ENCODE measurements around the gene TAS2R4.
"Not testable (repeated sequence)": the region's sequence is repeated elsewhere in the genome, so short reads cannot be mapped to it uniquely, and the experiment has no call there.

TAS2R4 gene

GRCh38 chr7:141754939-141755338 lies 21.5 kb upstream of the TAS2R4 start:
- DNase-seq, result peak; percentile 20
- H4K8ac ChIP-seq (ENCODE audit: low read length), result no peak overlapping the region
- no peak overlapping the region for H3K4me2 ChIP-seq (ENCODE audit: low read length, poor library complexity, severe bottlenecking)
- H3K36me3 ChIP-seq (ENCODE audit: control insufficient read depth in 1 of 2, insufficient read depth in 2 of 2, low read depth in 1 of 2, low read length in 2 of 2), result peaks cover 39 to 93% of the 10 kb centered on the region in 2 experiments
- H3K9me3 ChIP-seq (ENCODE audit: control insufficient read depth, low read length), result peaks cover 32% of the 10 kb centered on the region
- H3K23ac ChIP-seq (ENCODE audit: low read length in 2 of 2), result no peak overlapping the region
- H3K4me1 ChIP-seq (ENCODE audit: control insufficient read depth, insufficient read depth, low read depth, low read length), result no peaks in the 10 kb centered on the region
- 94% methylated on average over 5 of the region's 6 CpGs for WGBS
- no peak overlapping the region for H2BK120ac ChIP-seq (ENCODE audit: low read depth, low read length)
- no peak overlapping the region for H2BK15ac ChIP-seq (ENCODE audit: low read depth, poor library complexity, severe bottlenecking)
- H3K79me1 ChIP-seq (replicated peaks; ENCODE audit: low read length, poor library complexity, severe bottlenecking), result peaks cover 34% of the 10 kb centered on the region
- H3K4ac ChIP-seq (ENCODE audit: low read depth in 1 of 2, low read length in 2 of 2), result no peak overlapping the region
- H2AFZ ChIP-seq (ENCODE audit: low read depth, low read length), result no peak overlapping the region
- H2BK12ac ChIP-seq (ENCODE audit: low read length in 2 of 2), result no peak overlapping the region
- no peak overlapping the region for H4K91ac ChIP-seq (ENCODE audit: low read length)
- no peak overlapping the region for H2BK5ac ChIP-seq (ENCODE audit: low read depth, low read length, poor library complexity, severe bottlenecking)
- no peak overlapping the region for H2AK5ac ChIP-seq (ENCODE audit: low read length, severe bottlenecking)
- no peak overlapping the region for H3K14ac ChIP-seq (ENCODE audit: low read length in 2 of 2)
- H3K9ac ChIP-seq (ENCODE audit: low read length), result no peak overlapping the region
- H3K27ac ChIP-seq (ENCODE audit: low read length, poor library complexity, severe bottlenecking), result no peak overlapping the region
- no peaks in the 10 kb centered on the region for H3K27me3 ChIP-seq (ENCODE audit: control insufficient read depth in 1 of 2, insufficient read depth in 1 of 2, low read length in 2 of 2)
- H3K4me3 ChIP-seq (ENCODE audit: insufficient read depth in 1 of 2, low read depth in 1 of 2, low read length in 2 of 2), result no peak overlapping the region
- no peak overlapping the region for H3K18ac ChIP-seq (ENCODE audit: low read depth in 1 of 2, low read length in 2 of 2)

GRCh38 chr7:141763797-141764196 lies 12.7 kb upstream of the TAS2R4 start, which contains the start of gene TAS2R3:
Gene TAS2R3 (plus strand): TSS chr7:141764097. CDS start chr7:141764159, 62 bp downstream.
- Histone ChIP-seq H2BK12ac (ENCODE audit: low read length in 2 of 2) (no peak within 1 kb of the TSS), H3K23ac (ENCODE audit: low read length in 2 of 2) (no peak within 1 kb of the TSS), H4K8ac (ENCODE audit: low read length) (no peak within 1 kb of the TSS), H2BK15ac (ENCODE audit: low read depth, poor library complexity, severe bottlenecking) (no peak within 1 kb of the TSS), H3K4me2 (ENCODE audit: low read length, poor library complexity, severe bottlenecking) (no peak within 1 kb of the TSS), H2AK5ac (ENCODE audit: low read length, severe bottlenecking) (no peak within 1 kb of the TSS), H2AFZ (ENCODE audit: low read depth, low read length) (no peak within 1 kb of the TSS), H3K18ac (ENCODE audit: low read depth in 1 of 2, low read length in 2 of 2) (no peak within 1 kb of the TSS), H3K27me3 (ENCODE audit: control insufficient read depth in 1 of 2, insufficient read depth in 1 of 2, low read length in 2 of 2) (no peaks in the 10 kb centered on the region), H3K27ac (ENCODE audit: low read length, poor library complexity, severe bottlenecking) (no peak within 1 kb of the TSS), H3K9me3 (ENCODE audit: control insufficient read depth, low read length) (no peaks in the 10 kb centered on the region), H3K36me3 (ENCODE audit: control insufficient read depth in 1 of 2, insufficient read depth in 2 of 2, low read depth in 1 of 2, low read length in 2 of 2) (peaks cover 16 to 61% of the 10 kb centered on the region in 2 experiments), H3K4ac (ENCODE audit: low read depth in 1 of 2, low read length in 2 of 2) (no peak within 1 kb of the TSS), H3K14ac (ENCODE audit: low read length in 2 of 2) (no peak within 1 kb of the TSS), H3K79me1 (replicated peaks; ENCODE audit: low read length, poor library complexity, severe bottlenecking) (peaks cover 19% of the 10 kb centered on the region), H3K4me1 (ENCODE audit: control insufficient read depth, insufficient read depth, low read depth, low read length) (no peaks in the 10 kb centered on the region), H3K9ac (ENCODE audit: low read length) (no peak within 1 kb of the TSS), H3K4me3 (ENCODE audit: insufficient read depth in 1 of 2, low read depth in 1 of 2, low read length in 2 of 2) (no peak within 1 kb of the TSS), H4K91ac (ENCODE audit: low read length) (no peak within 1 kb of the TSS), H2BK120ac (ENCODE audit: low read depth, low read length) (no peak within 1 kb of the TSS), H2BK5ac (ENCODE audit: low read depth, low read length, poor library complexity, severe bottlenecking) (no peak within 1 kb of the TSS)
- 98% methylated on average over 3 of the region's 3 CpGs for WGBS
- DNase-seq, result no peak

GRCh38 chr7:141770083-141770583 lies 6.3 kb upstream of the TAS2R4 start:
- H3K14ac ChIP-seq (ENCODE audit: low read length in 2 of 2); H3K23ac ChIP-seq (ENCODE audit: low read length in 2 of 2); H3K79me1 ChIP-seq (replicated peaks; ENCODE audit: low read length, poor library complexity, severe bottlenecking); H2BK15ac ChIP-seq (ENCODE audit: low read depth, poor library complexity, severe bottlenecking); H4K8ac ChIP-seq (ENCODE audit: low read length); H3K18ac ChIP-seq (ENCODE audit: low read depth in 1 of 2, low read length in 2 of 2); H3K9me3 ChIP-seq (ENCODE audit: control insufficient read depth, low read length); H2AFZ ChIP-seq (ENCODE audit: low read depth, low read length); H4K91ac ChIP-seq (ENCODE audit: low read length); H3K4ac ChIP-seq (ENCODE audit: low read depth in 1 of 2, low read length in 2 of 2); H3K36me3 ChIP-seq (ENCODE audit: control insufficient read depth in 1 of 2, insufficient read depth in 2 of 2, low read depth in 1 of 2, low read length in 2 of 2); H3K4me1 ChIP-seq (ENCODE audit: control insufficient read depth, insufficient read depth, low read depth, low read length); H3K27me3 ChIP-seq (ENCODE audit: control insufficient read depth in 1 of 2, insufficient read depth in 1 of 2, low read length in 2 of 2); DNase-seq; H2BK120ac ChIP-seq (ENCODE audit: low read depth, low read length); H3K4me2 ChIP-seq (ENCODE audit: low read length, poor library complexity, severe bottlenecking); H2AK5ac ChIP-seq (ENCODE audit: low read length, severe bottlenecking); H2BK5ac ChIP-seq (ENCODE audit: low read depth, low read length, poor library complexity, severe bottlenecking); H2BK12ac ChIP-seq (ENCODE audit: low read length in 2 of 2); H3K9ac ChIP-seq (ENCODE audit: low read length); H3K27ac ChIP-seq (ENCODE audit: low read length, poor library complexity, severe bottlenecking); H3K4me3 ChIP-seq (ENCODE audit: insufficient read depth in 1 of 2, low read depth in 1 of 2, low read length in 2 of 2): not testable (repeated sequence)
- 100% methylated on average over 2 of the region's 3 CpGs for WGBS

GRCh38 chr7:141785706-141786552 lies 9.5 kb downstream of the TAS2R4 start:
- H2BK12ac ChIP-seq (ENCODE audit: low read length in 2 of 2), result no peak overlapping the region
- no peak overlapping the region for H3K4me2 ChIP-seq (ENCODE audit: low read length, poor library complexity, severe bottlenecking)
- H3K27ac ChIP-seq (ENCODE audit: low read length, poor library complexity, severe bottlenecking), result no peak overlapping the region
- H3K23ac ChIP-seq (ENCODE audit: low read length in 2 of 2), result peak overlapping the region in 1 of 2 experiments; percentile 72
- H2BK5ac ChIP-seq (ENCODE audit: low read depth, low read length, poor library complexity, severe bottlenecking), result no peak overlapping the region
- H3K9ac ChIP-seq (ENCODE audit: low read length), result no peak overlapping the region
- peaks cover 13 to 19% of the 10 kb centered on the region in 2 experiments for H3K36me3 ChIP-seq (ENCODE audit: control insufficient read depth in 1 of 2, insufficient read depth in 2 of 2, low read depth in 1 of 2, low read length in 2 of 2)
- H3K4ac ChIP-seq (ENCODE audit: low read depth in 1 of 2, low read length in 2 of 2), result no peak overlapping the region
- H2BK15ac ChIP-seq (ENCODE audit: low read depth, poor library complexity, severe bottlenecking), result no peak overlapping the region
- DNase-seq, result peak; percentile 64
- no peak overlapping the region for H2BK120ac ChIP-seq (ENCODE audit: low read depth, low read length)
- H3K18ac ChIP-seq (ENCODE audit: low read depth in 1 of 2, low read length in 2 of 2), result no peak overlapping the region
- H3K14ac ChIP-seq (ENCODE audit: low read length in 2 of 2), result no peak overlapping the region
- no peak overlapping the region for H3K4me3 ChIP-seq (ENCODE audit: insufficient read depth in 1 of 2, low read depth in 1 of 2, low read length in 2 of 2)
- H3K4me1 ChIP-seq (ENCODE audit: control insufficient read depth, insufficient read depth, low read depth, low read length), result peaks cover 1% of the 10 kb centered on the region
- 80% methylated on average over 11 of the region's 13 CpGs for WGBS
- H3K27me3 ChIP-seq (ENCODE audit: control insufficient read depth in 1 of 2, insufficient read depth in 1 of 2, low read length in 2 of 2), result no peaks in the 10 kb centered on the region
- H2AK5ac ChIP-seq (ENCODE audit: low read length, severe bottlenecking), result no peak overlapping the region
- H3K9me3 ChIP-seq (ENCODE audit: control insufficient read depth, low read length), result no peaks in the 10 kb centered on the region
- H3K79me1 ChIP-seq (replicated peaks; ENCODE audit: low read length, poor library complexity, severe bottlenecking), result peaks cover 12% of the 10 kb centered on the region
- H4K91ac ChIP-seq (ENCODE audit: low read length), result no peak overlapping the region
- H4K8ac ChIP-seq (ENCODE audit: low read length), result no peak overlapping the region
- peak overlapping the region; percentile 61 for H2AFZ ChIP-seq (ENCODE audit: low read depth, low read length)

Measured in mesenchymal stem cell (in vitro differentiated cells and primary cell).